ENCODE results near the gene CHID1.

The CHID1 gene

DNA sequence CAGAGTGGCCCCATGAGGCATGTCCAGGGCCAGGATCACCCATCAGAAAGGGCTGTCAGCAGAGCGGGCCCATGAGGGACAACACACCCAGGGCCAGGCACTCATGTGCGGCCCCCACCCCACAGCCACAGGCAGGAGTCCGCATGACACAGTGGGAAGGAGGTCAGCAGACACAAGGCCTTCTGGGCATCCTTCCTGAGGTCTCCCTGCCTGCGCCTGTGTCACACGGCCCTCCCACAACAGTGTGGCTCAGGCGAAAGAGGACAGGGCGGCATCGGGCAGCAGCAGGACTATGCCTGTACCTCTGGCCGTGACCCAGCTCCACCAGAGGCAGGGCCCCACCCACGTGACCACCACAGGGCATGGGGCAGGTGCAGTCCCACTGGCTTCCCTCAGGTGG, 27.1 kb downstream of the CHID1 start:
- DNase-seq = no peak

DNA sequence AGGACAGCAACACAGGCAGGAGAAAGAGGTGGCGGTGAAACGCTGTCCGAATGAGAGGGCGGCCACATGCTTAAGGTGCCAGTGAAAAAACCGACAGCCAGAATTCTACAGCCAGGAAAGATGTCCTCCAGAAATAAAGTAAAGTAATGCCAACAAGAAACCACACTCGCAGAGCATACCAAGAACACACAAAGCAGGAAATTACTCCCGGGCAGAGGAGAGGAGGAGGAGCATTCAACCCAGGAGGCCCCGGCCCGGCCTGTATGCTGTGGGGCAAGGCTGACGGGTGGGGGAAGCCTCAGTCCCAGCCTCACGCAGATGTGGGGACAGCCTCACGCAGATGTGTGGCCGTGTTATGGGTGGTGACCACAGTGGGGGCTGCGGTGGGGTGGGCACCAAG, 28.0 kb downstream of the CHID1 start:
- DNase-seq = no peak

DNA sequence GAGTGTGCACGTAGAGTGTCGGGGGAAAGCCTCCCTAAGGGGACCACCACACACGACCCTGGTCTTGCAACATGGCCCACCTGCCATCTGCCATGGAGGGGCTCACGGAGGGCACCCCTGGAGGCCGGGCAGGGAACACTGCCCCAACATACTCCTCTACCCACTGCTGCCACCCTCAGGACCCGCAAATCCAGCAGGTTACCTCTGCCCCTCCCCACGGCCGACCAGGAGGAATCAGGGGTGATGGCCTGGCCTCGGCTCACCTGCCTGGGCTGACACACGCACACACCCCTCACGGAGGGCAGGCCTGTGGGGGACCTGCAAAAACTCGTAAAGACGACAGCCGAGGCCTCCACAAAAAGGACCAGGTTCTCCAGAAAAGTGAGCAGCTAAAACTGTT, 30.2 kb downstream of the CHID1 start:
- DNase-seq = no peak

DNA sequence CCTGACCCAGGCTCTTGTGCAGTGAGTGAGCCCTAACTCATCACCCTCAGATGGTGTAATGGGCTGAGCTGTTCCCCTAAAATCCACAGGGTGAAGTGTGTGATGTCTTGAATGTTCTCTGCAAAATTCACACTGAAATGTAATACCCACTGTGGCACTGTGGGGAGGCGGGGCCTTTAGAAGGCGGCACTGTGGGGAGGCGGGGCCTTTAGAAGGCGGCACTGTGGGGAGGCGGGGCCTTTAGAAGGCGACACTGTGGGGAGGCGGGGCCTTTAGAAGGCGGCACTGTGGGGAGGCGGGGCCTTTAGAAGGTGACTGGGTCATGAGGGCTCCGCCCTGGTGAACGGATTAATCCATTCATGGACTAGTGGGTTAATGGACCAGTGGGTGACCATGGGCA, 33.0 kb downstream of the CHID1 start:
- no peak for DNase-seq

DNA sequence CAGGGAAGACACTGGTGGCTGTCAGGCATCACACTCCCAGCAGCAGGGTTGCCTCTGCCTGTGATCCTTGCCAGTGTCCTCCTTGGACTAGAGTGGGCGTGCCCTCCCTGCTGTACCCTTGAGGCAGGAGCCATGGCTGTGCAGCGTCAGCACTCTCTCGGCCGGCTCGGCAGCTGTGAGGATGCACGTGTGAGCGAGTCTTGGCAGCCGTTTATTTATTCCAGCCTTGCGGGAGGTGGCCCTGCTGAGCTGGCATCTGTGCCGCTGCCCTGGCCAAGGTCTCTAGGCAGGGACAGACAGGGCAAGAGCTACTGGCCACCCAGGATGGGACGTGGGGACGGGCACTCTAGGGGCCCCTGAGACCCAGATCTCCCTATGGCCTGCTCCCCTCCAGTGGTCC, 34.1 kb downstream of the CHID1 start:
- no peak for DNase-seq

DNA sequence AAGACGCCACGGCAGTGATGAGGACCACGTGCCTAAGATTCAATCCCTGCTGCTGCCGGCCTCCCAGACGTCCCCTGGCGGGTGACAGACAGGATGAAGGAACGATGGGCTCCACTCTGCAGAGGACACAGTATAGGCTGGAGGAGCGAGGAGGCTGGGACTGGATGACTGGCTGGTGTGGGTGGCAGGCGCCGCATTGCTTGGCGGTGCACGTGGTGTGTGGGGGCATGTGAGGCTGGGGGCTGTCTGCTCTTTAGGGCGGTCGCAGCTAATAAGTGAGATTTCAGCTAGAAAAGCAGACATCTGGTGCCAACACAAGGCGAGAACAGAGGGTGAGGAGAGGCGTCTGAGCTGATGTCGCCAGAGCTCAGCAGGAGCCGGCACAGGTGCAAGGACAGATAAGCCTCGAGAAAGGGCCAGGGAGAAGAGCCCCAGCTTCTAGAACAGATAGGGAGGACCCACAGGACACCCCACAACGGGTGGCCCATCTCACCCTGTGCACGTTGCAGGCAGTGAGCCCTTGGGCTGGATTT, 34.8 kb downstream of the CHID1 start:
- DNase-seq = no peak

DNA sequence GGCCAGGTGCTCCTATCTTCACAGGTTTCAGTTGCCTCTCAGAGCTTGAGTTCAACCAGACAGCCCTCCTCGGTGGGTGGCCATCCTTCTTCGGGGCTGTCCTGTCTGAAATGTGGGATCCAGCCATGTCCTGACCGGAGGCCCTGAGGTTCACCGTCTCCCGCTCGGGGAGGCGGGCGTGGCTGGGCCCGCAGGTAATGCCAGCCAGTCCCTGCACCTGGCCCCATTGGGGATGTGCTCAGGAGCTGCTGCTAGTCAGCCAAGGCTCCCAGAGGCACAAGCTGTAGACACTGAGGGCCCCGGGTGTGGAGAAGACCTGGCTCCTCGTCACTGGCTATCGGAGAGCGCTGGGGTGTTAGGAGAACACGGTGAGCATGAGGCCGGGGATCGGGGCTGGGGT, 35.4 kb downstream of the CHID1 start:
- no peak for DNase-seq

DNA sequence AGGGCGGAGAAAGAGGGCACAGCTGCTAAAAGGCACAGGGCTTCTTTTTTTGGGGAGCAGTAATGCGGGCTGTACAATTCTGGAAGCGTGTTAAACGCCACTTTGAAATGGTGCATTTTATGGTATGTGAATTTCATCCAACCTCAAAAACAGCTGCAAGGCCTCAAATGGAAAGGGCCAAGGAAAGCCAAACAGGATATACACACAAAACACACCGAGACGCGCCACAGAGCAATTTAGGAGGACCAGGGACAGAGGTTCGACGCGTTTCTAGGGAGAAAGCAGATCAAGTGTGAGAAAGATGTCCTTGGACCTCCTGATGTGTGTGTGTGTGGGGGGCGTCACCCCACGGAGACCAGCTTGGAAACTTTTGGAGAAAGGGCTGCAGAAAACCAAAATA, 36.9 kb downstream of the CHID1 start:
- no peak for DNase-seq

DNA sequence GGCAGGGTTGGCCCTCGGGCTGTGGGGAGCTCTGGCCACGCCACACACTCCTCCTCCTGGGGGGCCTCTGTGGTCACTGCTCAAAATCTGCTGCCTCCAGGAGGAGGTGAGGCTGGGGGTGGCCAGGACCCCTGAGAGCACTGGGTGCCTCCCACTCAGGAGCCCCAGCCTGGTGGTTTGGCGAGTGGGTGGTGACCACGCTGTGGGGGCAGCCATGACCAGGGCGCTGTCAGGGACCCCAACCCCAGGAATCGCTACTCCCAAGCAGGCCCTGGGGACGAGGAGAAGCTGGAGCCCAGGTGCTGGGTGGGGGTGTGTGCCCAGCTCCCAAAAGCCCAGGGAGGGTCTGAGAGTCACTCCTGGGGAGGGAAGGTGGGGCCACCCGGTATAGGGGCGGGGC, 37.8 kb downstream of the CHID1 start:
- DNase-seq = no peak

DNA sequence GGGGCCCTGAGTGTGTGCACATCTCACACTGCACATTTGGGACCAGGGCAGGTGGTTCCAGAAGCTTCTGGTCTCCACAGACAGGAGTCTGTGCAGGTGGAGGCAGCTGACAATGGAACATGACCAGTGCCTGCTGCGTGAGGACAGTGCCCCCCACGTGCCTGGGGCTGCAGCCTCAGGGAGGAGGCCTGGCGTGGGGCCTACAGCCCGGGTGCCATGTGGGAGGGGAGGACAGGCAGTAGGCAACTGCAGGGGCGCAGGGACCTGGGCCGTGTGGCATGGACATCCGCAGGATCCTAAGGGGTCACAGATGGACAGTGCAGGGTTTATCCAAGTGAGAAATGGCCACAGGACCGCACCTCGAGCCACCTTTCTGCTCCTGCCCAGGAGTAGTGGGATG, 39.1 kb downstream of the CHID1 start:
- DNase-seq = no peak

DNA sequence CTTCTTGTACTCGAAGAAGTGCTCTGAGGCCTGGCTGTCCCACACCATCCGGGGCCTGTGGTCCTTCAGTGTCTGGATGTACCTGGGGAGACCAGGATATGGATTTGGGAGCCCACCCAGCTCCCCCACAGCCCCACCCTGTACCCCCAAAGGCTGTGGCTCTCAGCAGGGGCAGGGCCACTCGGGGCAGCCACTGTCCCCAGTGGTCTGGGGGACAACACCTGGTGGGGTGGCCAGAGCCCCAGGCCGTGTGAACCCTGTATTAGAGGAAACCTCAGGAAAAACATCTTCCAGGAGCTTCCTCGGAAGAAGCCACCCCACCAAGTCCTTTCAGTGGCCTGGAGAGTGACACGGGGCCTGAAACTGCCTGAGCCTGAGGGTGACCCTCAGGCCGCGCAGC, 40.2 kb downstream of the CHID1 start:
- DNase-seq = no peak

DNA sequence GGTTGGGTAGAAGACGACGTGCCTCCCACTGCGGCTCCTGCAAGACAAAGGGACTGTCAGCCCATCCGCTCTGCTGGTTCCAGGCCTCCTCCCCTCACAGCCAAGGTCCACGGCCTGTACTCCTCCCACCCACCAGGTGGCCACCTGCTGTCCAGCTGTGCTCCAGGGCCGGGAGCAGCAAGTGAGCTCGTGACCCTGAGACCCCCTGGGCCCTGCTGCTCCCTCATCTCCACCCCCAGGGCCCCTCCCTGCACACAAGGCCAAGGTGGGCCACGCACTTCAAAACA, 40.5 kb downstream of the CHID1 start:
- no peak for DNase-seq

DNA sequence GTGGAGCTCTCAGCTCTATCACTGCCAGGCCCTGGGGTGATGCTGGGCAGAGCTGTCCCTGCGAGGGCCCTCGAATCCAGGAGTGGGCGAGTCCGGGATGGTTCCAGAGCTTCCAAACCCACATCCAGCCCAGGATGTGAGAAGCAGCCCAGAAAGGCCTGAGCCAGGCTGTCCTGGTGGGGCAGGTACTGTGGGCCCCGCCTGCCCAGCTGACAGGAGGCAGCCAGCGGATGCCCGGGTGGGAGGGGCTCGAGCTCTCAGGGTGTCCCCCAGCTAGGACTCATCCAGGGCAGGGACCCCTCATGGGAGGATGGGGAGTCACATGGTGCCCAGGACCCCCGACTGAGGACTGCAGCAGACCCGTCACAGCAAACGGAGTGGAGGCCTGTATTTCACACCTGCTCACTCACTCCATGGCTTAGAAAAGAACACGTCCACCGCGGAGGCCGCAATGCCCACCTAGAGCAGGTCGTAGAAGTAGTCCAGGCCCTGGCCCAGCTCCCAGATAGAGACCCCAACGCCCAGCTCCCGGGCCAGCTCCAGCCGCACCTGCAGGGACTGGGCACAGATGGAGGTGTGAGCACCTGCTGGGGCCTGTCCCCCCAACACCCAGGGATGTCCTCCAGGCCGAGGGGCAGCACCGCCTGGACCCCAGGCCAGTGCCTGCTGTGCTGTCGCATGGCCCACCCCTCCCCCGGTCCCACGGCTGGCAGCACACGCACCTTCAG, 41.0 kb downstream of the CHID1 start:
- no peak for DNase-seq

DNA sequence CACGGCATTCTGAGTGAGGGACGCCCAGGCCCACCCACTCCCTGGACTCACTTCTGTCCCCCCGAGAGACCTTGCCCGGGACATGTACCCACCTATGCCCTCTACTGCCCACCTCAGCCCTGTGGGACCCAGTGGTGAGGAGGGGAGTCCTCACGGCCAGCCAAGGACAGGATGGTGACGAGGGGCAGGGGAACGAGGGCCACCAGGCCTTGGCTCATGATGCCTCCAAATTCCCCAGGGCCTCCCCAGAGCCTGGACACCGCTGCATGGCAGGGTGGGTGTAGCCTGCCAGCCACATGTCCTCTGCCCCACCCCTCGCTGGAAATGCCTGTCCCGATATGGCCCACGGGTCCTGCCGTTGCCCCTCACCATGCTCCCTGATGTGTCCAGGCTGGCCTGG, 41.8 kb downstream of the CHID1 start:
- no peak for DNase-seq

DNA sequence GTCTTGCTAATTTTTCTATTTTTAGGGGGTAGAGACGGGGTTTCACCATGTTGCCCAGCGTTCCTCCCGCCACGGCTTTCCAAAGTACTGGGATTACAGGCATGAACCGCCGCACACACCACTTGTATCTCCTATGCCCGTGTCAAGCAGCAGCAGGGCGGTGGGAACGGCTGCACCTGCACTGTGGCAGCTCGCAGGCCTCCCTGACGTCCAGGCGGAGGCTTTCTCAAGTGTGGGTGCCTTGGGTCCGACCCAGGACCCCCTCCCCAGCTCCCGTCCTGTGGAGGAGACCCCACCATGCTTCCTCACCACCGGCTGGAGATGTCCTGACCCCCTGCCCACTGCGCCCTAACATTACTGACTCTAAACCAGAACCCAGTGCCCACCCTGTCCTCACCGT, 42.2 kb downstream of the CHID1 start:
- DNase-seq = no peak

DNA sequence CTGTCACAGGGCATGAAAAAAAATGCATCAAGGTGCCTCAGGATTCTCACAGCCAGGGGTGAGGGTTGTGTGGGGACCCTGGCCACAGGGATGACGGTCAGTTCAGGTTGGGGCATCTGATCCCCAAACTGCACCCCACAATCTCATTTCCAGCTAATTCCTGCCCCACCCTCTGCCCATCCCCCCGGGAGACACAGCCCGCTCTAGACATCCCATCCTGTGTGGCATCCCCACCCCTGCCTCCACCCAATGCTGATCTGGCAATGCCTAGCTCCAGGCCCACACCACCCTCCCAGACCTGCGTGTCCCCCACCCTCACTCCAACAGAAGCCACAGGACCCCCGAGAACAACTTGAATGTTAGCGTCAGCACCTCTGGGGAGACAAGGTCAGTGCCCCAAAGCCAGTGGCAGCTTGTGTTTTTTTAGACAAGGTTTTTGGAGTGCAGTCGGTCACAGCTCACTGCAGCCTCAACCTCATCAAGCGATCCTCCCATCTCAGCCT, 42.7 kb downstream of the CHID1 start:
- no peak for DNase-seq

DNA sequence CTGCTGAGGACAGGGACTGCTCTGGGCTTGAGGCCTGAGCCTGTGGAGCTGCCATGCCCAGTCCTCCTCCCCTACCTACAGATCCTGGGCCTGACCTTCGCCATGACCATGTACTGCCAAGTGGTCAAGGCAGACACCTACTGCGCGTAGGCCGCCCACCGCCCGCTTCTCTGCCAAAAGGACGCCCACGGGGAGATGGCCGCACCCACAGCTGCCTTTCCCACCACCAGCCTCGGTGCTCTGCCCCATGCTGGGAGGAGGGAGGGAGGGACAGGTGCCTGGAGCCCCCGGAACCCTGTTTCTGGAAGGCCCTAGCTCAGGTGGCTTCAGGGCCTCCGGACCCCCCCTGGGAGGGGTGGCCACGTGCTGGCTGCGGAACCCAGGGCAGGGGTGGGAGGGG, 44.1 kb downstream of the CHID1 start:
- no peak for DNase-seq

DNA sequence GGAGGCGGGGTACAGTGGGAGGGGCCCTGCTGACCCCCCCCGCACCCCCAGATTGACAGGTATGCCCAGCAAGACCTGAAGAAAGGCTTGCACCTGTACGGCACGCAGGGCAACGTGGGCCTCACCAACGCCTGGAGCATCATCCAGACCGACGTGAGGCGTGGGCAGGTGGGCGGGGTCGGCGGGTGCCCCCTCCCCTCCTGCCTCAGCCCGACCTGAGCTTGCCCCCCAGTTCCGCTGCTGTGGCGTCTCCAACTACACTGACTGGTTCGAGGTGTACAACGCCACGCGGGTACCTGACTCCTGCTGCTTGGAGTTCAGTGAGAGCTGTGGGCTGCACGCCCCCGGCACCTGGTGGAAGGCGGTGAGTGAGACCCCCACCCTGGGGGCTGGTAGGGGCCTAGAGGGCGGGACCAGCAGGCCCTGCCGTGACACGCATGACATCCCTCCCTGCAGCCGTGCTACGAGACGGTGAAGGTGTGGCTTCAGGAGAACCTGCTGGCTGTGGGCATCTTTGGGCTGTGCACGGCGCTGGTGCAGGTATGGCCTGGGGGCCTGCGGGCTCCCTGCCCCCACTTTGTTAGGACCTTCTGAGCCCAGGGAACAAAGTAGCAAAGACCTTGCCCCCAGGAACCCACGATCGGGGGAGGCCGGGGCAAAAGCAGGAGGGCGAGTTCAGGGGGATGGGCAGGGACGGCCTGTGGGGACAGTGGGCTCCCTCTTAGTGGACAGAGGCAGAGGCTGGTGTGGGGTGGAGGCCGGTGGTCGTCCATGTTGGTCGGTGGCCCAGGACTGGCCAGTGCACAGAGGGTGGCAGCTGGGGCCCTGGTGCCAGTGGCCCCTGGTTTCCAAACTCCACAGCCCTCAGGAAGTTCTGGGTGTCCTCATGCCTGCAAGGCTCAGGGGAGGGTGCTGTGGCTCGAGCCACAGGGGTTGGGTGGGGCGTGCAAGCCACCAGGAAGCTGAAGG, 44.9 kb downstream of the CHID1 start:
- DNase-seq = no peak

DNA sequence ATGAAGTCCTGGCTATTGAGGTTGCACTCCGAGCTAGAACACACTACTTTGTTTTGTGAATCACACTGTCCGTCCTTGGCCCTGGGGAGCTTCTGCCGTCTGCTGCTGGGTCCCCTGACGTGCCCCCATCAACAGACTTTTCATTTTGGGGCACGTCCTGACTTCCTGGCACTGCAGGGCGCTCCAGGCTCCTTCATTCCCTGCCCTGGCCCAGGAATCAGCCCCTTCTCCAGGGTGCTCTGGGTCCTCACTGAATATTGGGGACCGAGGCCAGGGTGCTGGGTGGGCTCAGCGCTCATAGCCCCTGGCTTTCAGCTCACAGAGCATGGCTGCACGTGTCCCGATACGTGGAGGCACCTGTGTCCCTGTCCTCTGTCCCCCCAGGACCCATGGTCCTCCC, 45.7 kb downstream of the CHID1 start:
- no peak for DNase-seq

DNA sequence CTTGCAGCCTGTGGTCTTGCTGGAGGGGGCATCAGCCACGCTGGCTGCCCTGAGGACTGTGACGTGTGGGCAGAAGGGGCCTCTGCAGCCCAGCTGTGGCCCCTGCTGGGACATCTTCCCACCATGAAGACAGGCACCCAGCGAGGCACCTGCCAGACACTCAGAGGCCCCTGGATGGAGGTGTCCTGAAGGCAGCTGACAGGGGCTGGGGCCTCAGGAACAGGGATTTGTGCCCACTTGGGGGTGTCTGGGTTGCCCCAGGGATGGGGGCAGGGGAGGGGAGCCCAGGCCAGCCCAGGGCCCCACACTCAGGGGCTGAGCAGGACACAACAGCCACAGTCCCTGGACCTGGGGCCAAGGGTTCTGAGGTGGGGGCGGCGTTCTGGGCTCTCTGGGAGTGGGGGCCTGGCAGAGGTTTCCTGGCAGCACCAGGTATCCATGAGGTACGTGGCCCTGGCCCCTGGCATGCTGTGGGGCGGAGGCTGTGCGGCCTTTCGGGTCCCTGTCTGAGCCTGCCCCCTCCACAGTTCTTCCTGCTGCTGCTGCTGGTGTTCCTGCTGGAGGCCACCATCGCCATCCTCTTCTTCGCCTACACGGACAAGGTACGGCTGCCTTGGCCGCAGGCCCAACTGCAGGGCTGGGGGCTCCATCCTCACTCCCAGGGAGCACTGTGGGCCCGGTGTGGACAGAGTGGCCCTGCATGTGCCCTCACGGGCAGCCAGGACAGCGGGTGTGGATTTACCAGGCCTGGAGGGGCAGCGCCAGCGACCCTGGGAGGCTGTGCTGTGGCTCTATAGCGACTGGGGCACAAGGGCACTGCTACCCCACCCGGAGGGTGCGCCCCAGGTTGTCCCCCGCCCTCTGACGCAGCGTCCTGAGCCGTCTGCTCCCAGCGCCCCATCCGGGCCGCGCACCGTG, 46.4 kb downstream of the CHID1 start:
- no peak for DNase-seq

DNA sequence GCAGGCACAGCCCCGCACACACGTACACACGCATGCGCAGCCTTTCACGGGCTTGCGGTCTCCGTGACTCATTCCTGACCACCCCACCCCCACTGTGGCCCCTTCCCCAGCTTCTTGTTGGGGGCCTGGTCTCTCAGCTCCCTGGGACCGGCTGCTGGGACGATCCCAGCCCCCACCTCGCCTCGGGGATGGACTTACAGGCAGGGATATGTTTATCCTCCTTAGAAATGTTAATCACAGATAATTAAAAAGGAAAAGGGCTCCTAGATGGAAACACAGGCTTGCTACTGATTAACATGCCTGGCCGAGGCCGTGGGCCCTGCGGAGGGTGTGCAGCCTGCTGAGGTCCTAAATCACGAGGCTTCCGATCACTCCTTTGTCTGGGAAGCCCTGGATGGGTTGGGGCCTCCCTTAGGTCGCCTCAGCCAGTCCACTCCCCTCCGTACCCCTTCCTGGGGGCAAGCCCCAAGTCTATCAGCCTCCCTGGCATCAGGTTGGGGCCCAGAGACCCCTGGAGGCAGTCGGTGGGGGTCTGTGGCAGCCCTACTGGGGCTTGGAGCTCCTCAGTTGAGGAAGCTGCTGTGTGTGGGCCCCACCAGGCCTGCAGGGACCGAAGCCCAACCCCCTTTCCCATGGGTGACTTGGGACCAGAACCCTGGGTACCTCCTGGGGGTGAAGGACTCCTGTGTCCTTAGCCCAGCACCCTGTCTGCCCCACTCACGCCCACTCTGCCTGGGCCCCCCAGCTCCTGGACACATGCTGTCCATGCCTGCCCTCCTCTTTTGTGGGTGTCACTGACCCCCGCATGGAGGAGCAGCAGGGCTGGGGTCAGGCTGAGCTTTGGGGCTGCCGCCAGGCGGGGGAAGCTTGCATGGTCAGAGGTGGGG, 47.3 kb downstream of the CHID1 start:
- no peak for DNase-seq

DNA sequence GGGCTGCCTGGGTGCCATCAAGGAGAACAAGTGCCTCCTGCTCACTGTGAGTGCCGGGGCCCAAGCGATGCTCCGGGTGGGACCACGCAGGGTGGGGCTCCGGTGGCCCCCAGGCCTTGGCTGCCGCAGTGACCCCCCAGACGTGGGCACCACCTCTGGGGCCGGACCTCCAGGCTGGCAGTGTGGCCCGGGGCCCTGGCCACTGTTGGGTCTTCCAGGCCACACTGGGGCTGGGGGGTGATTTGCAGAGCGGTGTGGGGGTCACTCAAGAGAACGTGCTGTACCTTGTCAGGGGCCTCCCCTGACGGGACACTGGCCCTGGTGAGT, 48.0 kb downstream of the CHID1 start:
- DNase-seq = no peak

Measured in NCI-H526 treated with DMSO at 0.1 percent for 48 hours (cell line).